Hepatocyte (in vitro differentiated cells): ENCODE results near the gene PRLHR. TPM values are rescaled to one million over a fixed set of nuclear protein-coding genes. Genes with fewer than 3 reads are reported as not detected.

ENCODE experiments used
- DNase-seq: peaks from one replicate; pipeline ENCODE4 v3.0.0-alpha.2; 2016; ENCODE audit warnings: low spot score
- H2AFZ ChIP-seq: fragments of 200-600 bp; sonication (generic); 2 replicates; pipeline ENCODE4 v1.6.0; 2016; ENCODE audit warnings: antibody characterized with exemption, mild to moderate bottlenecking
- H3K27ac ChIP-seq: fragments of 200-600 bp; sonication (generic); 2 replicates; pipeline ENCODE4 v1.5.1; 2016; ENCODE audit warnings: mild to moderate bottlenecking
- H3K27me3 ChIP-seq: fragments of 200-600 bp; sonication (generic); 2 replicates; pipeline ENCODE4 v1.6.1; 2016
- H3K36me3 ChIP-seq: fragments of 200-600 bp; sonication (generic); replicated peaks from 2 replicates; pipeline ENCODE4 v1.5.1; 2016; ENCODE audit warnings: low read depth; ENCODE audit not compliant: insufficient read depth
- H3K4me1 ChIP-seq: fragments of 200-600 bp; sonication (generic); 2 replicates; pipeline ENCODE4 v1.5.1; 2016; ENCODE audit warnings: mild to moderate bottlenecking, moderate library complexity; ENCODE audit not compliant: insufficient read depth
- H3K4me2 ChIP-seq: fragments of 200-600 bp; sonication (generic); 2 replicates; pipeline ENCODE4 v1.6.0; 2016
- H3K4me3 ChIP-seq: fragments of 200-600 bp; sonication (generic); 2 replicates; pipeline ENCODE4 v1.5.1; 2016; ENCODE audit warnings: mild to moderate bottlenecking
- H3K79me2 ChIP-seq: fragments of 200-600 bp; sonication (generic); 2 replicates; pipeline ENCODE4 v1.6.0; 2017; ENCODE audit warnings: mild to moderate bottlenecking
- H3K9me2 ChIP-seq: fragments of 200-600 bp; sonication (generic); replicated peaks from 2 replicates; pipeline ENCODE4 v1.6.0; 2017; ENCODE audit warnings: mild to moderate bottlenecking; ENCODE audit not compliant: insufficient read depth
- H3K9me3 ChIP-seq: fragments of 200-600 bp; sonication (generic); 2 replicates; pipeline ENCODE4 v1.5.1; 2016; ENCODE audit warnings: low read depth, mild to moderate bottlenecking
- H4K20me1 ChIP-seq: fragments of 200-600 bp; sonication (generic); 2 replicates; pipeline ENCODE4 v1.6.0; 2016; ENCODE audit warnings: mild to moderate bottlenecking; ENCODE audit not compliant: insufficient read depth, poor library complexity, severe bottlenecking
- EZH2 ChIP-seq: fragments of 200-600 bp; sonication (generic); IDR thresholded peaks from 2 replicates; pipeline ENCODE4 v1.6.1; 2016; ENCODE audit warnings: antibody characterized with exemption, mild to moderate bottlenecking, borderline replicate concordance
- EZH2phosphoT487 ChIP-seq: fragments of 200-600 bp; sonication (generic); IDR thresholded peaks from one replicate; pipeline ENCODE4 v1.6.1; 2018; ENCODE audit warnings: antibody characterized with exemption, mild to moderate bottlenecking, low read depth, moderate library complexity; ENCODE audit not compliant: unreplicated experiment, severe bottlenecking
- WGBS: methylation state at CpG from one replicate; pipeline ENCODE4 v1.1.6; 2016; ENCODE audit warnings: low lambda C conversion rate; ENCODE audit errors: missing lambda C conversion rate; 5-methylcytosine and 5-hydroxymethylcytosine counted together
- polyA plus RNA-seq: library from polyadenylated mRNA; unstranded; fragments of >200 nt; fragmentation: Nextera tagmentation; extraction: Ambion mirVana; gene quantifications from 2 replicates; pipeline ENCODE4 v1.2.1, GENCODE V29; 2016
- total RNA-seq: library from RNA; depleted of rRNA; stranded (reverse); fragments of >200 nt; gene quantifications from 2 replicates; pipeline ENCODE4 v1.2.3, GENCODE V29; 2014
- TF ChIP-seq, protein P1 (sequence below): fragments of 200-600 bp; sonication (generic); IDR thresholded peaks from 2 replicates; pipeline ENCODE4 v1.5.1; 2016; ENCODE audit warnings: antibody characterized with exemption, mild to moderate bottlenecking; ENCODE audit not compliant: poor library complexity

PRLHR gene
- total and polyA plus RNA-seq, 2 experiments from 2014 or later: not detected

DNA sequence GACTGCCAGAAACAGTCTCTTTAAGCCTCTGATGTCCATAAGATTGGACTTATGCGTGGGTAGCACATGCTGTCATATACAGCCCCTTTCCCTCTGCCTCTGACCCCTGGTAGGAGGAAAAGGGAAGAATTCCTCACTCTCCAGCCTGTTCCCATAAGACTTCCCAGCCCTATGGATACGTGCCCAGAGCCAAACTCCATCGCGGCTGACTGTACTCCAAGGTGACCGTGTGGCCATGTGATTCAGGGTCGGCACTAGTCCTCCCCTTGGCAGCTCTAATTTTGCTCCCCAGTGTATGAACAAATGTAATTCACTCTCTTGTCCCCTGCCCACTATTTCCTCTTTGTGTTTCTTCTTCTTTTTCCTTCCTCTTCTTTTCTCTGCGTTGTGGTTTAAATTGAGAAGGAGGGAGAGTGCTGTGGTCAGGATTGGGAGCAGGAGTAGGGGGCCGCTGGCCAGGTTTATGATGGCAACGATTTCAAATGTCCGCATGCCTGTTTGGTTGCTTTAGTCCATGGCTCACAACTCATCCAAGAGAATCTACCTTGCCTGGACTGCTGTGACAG lies 43.8 kb downstream of the PRLHR start:
- no peak overlapping the region for H3K27ac ChIP-seq
- no peaks in the 10 kb centered on the region for H3K4me1 ChIP-seq
- no peaks in the 10 kb centered on the region for H3K36me3 ChIP-seq
- no peak overlapping the region for H3K4me3 ChIP-seq
- H3K4me2 ChIP-seq: no peak overlapping the region
- no peaks in the 10 kb centered on the region for H4K20me1 ChIP-seq
- TF ChIP-seq EZH2: no peak
- TF ChIP-seq EZH2phosphoT487: no peak
- TF ChIP-seq, protein P1, sequence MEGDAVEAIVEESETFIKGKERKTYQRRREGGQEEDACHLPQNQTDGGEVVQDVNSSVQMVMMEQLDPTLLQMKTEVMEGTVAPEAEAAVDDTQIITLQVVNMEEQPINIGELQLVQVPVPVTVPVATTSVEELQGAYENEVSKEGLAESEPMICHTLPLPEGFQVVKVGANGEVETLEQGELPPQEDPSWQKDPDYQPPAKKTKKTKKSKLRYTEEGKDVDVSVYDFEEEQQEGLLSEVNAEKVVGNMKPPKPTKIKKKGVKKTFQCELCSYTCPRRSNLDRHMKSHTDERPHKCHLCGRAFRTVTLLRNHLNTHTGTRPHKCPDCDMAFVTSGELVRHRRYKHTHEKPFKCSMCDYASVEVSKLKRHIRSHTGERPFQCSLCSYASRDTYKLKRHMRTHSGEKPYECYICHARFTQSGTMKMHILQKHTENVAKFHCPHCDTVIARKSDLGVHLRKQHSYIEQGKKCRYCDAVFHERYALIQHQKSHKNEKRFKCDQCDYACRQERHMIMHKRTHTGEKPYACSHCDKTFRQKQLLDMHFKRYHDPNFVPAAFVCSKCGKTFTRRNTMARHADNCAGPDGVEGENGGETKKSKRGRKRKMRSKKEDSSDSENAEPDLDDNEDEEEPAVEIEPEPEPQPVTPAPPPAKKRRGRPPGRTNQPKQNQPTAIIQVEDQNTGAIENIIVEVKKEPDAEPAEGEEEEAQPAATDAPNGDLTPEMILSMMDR: no peak
- 81% methylated on average over 10 of the region's 10 CpGs for WGBS
- peaks cover 8% of the 10 kb centered on the region for H3K27me3 ChIP-seq
- no peak overlapping the region for H2AFZ ChIP-seq
- H3K79me2 ChIP-seq: no peaks in the 10 kb centered on the region
- no peaks in the 10 kb centered on the region for H3K9me3 ChIP-seq
- no peak for DNase-seq
- no peaks in the 10 kb centered on the region for H3K9me2 ChIP-seq

DNA sequence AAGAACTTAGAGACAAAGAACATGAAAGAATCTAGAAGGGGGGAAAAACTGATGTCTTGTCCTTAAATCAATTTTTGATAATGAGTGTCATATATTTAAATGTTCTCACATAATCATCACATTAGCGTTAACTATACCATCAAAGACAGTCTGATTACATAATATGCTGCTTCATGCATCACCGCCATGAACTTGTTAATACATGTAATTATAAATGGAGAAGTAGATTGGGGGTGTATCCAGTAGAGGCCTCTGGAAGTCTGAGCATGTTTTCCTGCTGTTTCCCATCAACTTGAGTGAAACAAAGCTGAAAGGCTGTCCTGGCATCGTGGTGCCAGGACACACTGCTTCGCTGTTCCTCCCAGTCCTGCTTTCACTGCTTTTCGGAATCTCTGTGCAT lies 48.2 kb downstream of the PRLHR start:
- Histone ChIP-seq H3K9me2 (no peaks in the 10 kb centered on the region), H3K9me3 (no peaks in the 10 kb centered on the region), H3K27ac (no peak overlapping the region), H3K4me2 (no peak overlapping the region), H3K27me3 (peaks cover 17% of the 10 kb centered on the region), H2AFZ (no peak overlapping the region), H3K79me2 (no peaks in the 10 kb centered on the region), H3K36me3 (no peaks in the 10 kb centered on the region), H4K20me1 (no peaks in the 10 kb centered on the region), H3K4me3 (no peak overlapping the region), H3K4me1 (no peaks in the 10 kb centered on the region)
- TF ChIP-seq, protein P1: no peak
- no peak for TF ChIP-seq EZH2
- TF ChIP-seq EZH2phosphoT487: no peak
- WGBS: 90% methylated on average over 5 of the region's 5 CpGs
- no peak for DNase-seq

DNA sequence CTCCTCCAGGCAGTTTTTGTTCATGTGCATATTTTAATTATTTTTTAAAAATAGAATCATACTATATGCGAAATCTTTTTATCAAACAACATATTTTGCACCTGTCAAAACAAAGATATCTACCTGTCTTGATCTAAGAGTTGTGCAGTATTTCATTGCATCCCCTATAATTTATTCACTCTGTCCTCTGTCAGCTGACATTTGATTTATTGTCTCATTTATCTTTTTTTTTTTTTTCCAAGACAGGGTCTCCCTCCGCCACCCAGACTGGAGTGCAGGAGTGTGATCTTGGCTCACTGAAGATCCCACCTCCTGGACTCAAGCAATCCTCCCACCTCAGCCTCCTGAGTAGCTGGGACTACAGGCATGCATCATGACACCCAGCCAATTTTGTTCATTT lies 49.0 kb downstream of the PRLHR start:
- TF ChIP-seq, protein P1: no peak
- TF ChIP-seq EZH2 (no peak), EZH2phosphoT487 (no peak)
- DNase-seq: no peak
- Histone ChIP-seq H3K27ac (no peak overlapping the region), H2AFZ (no peak overlapping the region), H4K20me1 (no peaks in the 10 kb centered on the region), H3K9me3 (no peaks in the 10 kb centered on the region), H3K4me3 (no peak overlapping the region), H3K79me2 (no peaks in the 10 kb centered on the region), H3K4me1 (no peaks in the 10 kb centered on the region), H3K27me3 (peaks cover 21% of the 10 kb centered on the region), H3K36me3 (no peaks in the 10 kb centered on the region), H3K4me2 (no peak overlapping the region), H3K9me2 (no peaks in the 10 kb centered on the region)
- WGBS: 80% methylated on average over 2 of the region's 2 CpGs

DNA sequence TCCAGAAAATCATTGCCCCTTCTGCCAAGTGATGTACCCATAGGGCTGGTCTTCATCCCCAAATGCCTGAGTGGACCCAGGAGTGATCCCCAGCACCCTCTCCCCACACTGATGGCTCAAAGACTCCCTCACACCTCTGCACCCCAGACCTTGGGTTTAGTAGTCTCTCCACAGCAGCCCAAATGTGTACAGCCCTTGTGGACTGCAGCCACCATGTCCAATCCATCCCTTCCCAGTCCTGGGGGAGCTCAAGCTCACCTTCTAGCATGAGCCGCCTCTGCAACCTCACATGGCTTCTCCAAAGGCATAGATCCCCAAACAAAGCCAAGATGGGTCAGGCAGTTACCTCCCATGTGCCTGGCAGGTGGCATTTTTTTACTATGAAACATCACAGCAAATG lies 50.1 kb downstream of the PRLHR start:
- Histone ChIP-seq H3K79me2 (no peaks in the 10 kb centered on the region), H3K4me3 (no peak overlapping the region), H3K4me1 (no peaks in the 10 kb centered on the region)

More for the DNA sequence above, 50.1 kb downstream of the PRLHR start:
- Histone ChIP-seq H3K27ac (no peak overlapping the region), H3K4me2 (no peak overlapping the region), H3K9me2 (no peaks in the 10 kb centered on the region), H3K27me3 (peaks cover 24% of the 10 kb centered on the region), H3K36me3 (no peaks in the 10 kb centered on the region), H4K20me1 (no peaks in the 10 kb centered on the region), H3K9me3 (no peaks in the 10 kb centered on the region), H2AFZ (no peak overlapping the region)
- 86% methylated on average over 1 of the region's 1 CpG for WGBS
- TF ChIP-seq EZH2: no peak
- no peak for DNase-seq
